ENCODE results near the gene RCBTB2.

Gene RCBTB2

DNA sequence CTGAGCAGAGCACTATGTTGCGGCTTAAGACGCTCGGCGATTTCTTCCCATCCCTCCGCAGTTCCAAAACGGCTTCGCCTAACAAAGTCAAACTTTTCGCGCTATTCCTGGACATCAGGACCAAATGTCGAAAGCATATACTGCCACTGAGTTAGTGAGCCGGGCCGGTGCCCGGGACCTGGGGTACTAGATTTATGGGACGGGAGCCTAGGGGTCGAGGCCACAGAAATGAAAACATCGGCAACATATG, 699 bp downstream of the RCBTB2 start:
- Histone ChIP-seq H2AFZ (ENCODE audit: low read length) (no peak overlapping the region), H3K79me2 (ENCODE audit: insufficient read depth, low read length) (peaks cover 31% of the 10 kb centered on the region), H3K4me1 (ENCODE audit: insufficient read depth, low read length, severe bottlenecking) (peaks cover 58% of the 10 kb centered on the region), H3K4me2 (ENCODE audit: low read length) (peak overlapping the region; percentile 96), H3F3A (ENCODE audit: insufficient read depth, low read length) (no peaks in the 10 kb centered on the region), H3K9ac (ENCODE audit: low read length) (peak overlapping the region; percentile 85), H3K9me3 (ENCODE audit: low read length) (no peaks in the 10 kb centered on the region), H4K20me1 (ENCODE audit: insufficient read depth, low read length) (no peaks in the 10 kb centered on the region), H3K4me3 (ENCODE audit: low read depth, low read length, poor library complexity, severe bottlenecking) (peak overlapping the region; percentile 64), H3K9me2 (ENCODE audit: low read depth, low read length) (no peaks in the 10 kb centered on the region), H3K27me3 (ENCODE audit: insufficient read depth, low read length) (no peaks in the 10 kb centered on the region), H3K36me3 (ENCODE audit: insufficient read depth, low read length) (no peaks in the 10 kb centered on the region), H3K27ac (ENCODE audit: low read depth, low read length, poor library complexity, severe bottlenecking) (peak overlapping the region; percentile 91)
- TF ChIP-seq EZH2 (IDR thresholded peaks at IDR 0.05; ENCODE audit: borderline replicate concordance, low read length), result no peak
- TF ChIP-seq, protein P1, sequence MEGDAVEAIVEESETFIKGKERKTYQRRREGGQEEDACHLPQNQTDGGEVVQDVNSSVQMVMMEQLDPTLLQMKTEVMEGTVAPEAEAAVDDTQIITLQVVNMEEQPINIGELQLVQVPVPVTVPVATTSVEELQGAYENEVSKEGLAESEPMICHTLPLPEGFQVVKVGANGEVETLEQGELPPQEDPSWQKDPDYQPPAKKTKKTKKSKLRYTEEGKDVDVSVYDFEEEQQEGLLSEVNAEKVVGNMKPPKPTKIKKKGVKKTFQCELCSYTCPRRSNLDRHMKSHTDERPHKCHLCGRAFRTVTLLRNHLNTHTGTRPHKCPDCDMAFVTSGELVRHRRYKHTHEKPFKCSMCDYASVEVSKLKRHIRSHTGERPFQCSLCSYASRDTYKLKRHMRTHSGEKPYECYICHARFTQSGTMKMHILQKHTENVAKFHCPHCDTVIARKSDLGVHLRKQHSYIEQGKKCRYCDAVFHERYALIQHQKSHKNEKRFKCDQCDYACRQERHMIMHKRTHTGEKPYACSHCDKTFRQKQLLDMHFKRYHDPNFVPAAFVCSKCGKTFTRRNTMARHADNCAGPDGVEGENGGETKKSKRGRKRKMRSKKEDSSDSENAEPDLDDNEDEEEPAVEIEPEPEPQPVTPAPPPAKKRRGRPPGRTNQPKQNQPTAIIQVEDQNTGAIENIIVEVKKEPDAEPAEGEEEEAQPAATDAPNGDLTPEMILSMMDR (IDR thresholded peaks at IDR 0.05; ENCODE audit: low read length), result no peak

DNA sequence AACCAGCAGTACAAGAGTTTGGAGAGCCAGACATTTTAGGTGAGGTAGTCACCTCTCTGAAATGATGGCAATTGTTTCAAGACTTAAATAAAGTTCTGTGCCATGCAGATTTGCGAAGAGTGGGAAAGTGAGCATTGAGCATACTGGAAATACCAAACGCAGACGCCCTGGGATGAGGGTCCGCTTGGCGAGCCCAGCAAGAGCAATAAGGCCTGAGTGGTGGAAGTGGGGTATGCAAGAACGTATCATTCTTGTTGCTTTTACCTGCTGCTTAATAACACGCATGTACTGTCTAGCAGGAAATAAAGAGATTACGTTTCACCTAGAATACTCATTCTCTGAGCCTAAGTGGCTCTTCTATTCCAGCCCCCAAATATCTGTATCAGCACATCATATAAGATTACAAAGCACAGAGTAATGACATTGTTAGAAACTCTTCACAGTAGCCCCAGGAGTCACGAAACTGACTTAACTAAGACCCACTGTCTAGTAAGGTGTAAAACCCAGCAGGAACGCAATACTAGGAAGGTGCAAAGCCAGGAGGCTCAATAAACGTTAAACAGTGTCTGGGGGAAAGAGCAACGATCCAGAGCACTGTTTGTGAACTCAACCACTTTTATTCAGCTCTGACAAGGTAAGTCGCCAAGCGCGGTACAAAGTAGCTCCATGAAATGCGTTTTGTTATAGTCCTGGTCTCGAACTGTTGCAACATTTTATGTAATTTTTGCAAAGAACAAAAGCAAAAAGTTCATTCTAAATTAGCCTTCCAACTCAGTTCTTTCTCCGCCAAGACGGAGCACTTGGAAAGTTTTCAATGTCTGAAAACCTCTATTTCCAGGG, 1.2 kb downstream of the RCBTB2 start:
- no peaks in the 10 kb centered on the region for H3K36me3 ChIP-seq (ENCODE audit: insufficient read depth, low read length)
- H3K4me1 ChIP-seq (ENCODE audit: insufficient read depth, low read length, severe bottlenecking), result peaks cover 58% of the 10 kb centered on the region
- peak overlapping the region; percentile 85 for H3K9ac ChIP-seq (ENCODE audit: low read length)
- H3K4me2 ChIP-seq (ENCODE audit: low read length), result peak overlapping the region; percentile 96
- H3K4me3 ChIP-seq (ENCODE audit: low read depth, low read length, poor library complexity, severe bottlenecking), result peak overlapping the region; percentile 64
- H4K20me1 ChIP-seq (ENCODE audit: insufficient read depth, low read length), result no peaks in the 10 kb centered on the region
- H2AFZ ChIP-seq (ENCODE audit: low read length), result no peak overlapping the region
- no peaks in the 10 kb centered on the region for H3K9me2 ChIP-seq (ENCODE audit: low read depth, low read length)
- no peaks in the 10 kb centered on the region for H3K9me3 ChIP-seq (ENCODE audit: low read length)
- no peaks in the 10 kb centered on the region for H3F3A ChIP-seq (ENCODE audit: insufficient read depth, low read length)
- TF ChIP-seq EZH2 (IDR thresholded peaks at IDR 0.05; ENCODE audit: borderline replicate concordance, low read length), result no peak
- TF ChIP-seq, protein P1 (IDR thresholded peaks at IDR 0.05; ENCODE audit: low read length), result no peak
- peaks cover 31% of the 10 kb centered on the region for H3K79me2 ChIP-seq (ENCODE audit: insufficient read depth, low read length)
- H3K27me3 ChIP-seq (ENCODE audit: insufficient read depth, low read length), result no peaks in the 10 kb centered on the region
- H3K27ac ChIP-seq (ENCODE audit: low read depth, low read length, poor library complexity, severe bottlenecking), result peak overlapping the region; percentile 91

DNA sequence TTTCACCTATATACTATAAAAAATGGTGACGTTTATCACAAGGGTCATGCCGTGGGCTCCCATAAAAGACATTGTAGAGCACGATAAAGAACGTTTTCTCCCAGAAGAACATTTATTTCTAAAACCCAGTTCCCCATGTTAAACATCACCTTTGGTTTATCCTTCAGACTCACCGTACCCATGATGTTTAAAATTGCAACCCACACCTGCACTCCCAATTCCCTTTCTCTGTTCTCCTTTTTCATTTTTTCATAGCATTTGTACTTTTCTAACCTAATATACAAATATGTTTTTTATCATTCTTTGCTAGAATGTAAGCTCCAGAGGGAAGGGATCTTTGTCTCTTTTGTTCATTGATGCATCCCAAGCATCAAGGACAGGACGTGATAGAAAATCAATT, 2.0 kb downstream of the RCBTB2 start:
- Histone ChIP-seq H3K79me2 (ENCODE audit: insufficient read depth, low read length) (peaks cover 36% of the 10 kb centered on the region), H3K27me3 (ENCODE audit: insufficient read depth, low read length) (no peaks in the 10 kb centered on the region), H3K9ac (ENCODE audit: low read length) (peak overlapping the region; percentile 85), H3F3A (ENCODE audit: insufficient read depth, low read length) (no peaks in the 10 kb centered on the region), H3K4me2 (ENCODE audit: low read length) (peak overlapping the region; percentile 96), H3K36me3 (ENCODE audit: insufficient read depth, low read length) (no peaks in the 10 kb centered on the region), H4K20me1 (ENCODE audit: insufficient read depth, low read length) (no peaks in the 10 kb centered on the region), H3K9me2 (ENCODE audit: low read depth, low read length) (no peaks in the 10 kb centered on the region), H3K4me3 (ENCODE audit: low read depth, low read length, poor library complexity, severe bottlenecking) (peak overlapping the region; percentile 64), H2AFZ (ENCODE audit: low read length) (no peak overlapping the region), H3K9me3 (ENCODE audit: low read length) (no peaks in the 10 kb centered on the region), H3K4me1 (ENCODE audit: insufficient read depth, low read length, severe bottlenecking) (peaks cover 58% of the 10 kb centered on the region), H3K27ac (ENCODE audit: low read depth, low read length, poor library complexity, severe bottlenecking) (peak overlapping the region; percentile 91)
- TF ChIP-seq, protein P1 (IDR thresholded peaks at IDR 0.05; ENCODE audit: low read length), result no peak
- TF ChIP-seq EZH2 (IDR thresholded peaks at IDR 0.05; ENCODE audit: borderline replicate concordance, low read length), result no peak

Measured in OCI-LY1 (cell line).